HepG2 (cell line): ENCODE measurements around the gene CLDN5. TPM values are rescaled to one million over a fixed set of nuclear protein-coding genes. Genes with fewer than 3 reads are reported as not detected.
A peak's percentile ranks its signal among the peaks of the same experiment; 100 is the strongest.

ENCODE experiments used
- AHR ChIP-seq: IDR thresholded peaks from 2 replicates; pipeline ENCODE4 v1.6.1; 2018; ENCODE audit warnings: missing genetic modification reagents, missing compliant biosample characterization
- ATF7 ChIP-seq, 2 experiments: fragments of 450-650 bp in 1 of 2; sonication (generic) in 1 of 2; formaldehyde crosslinking in 1 of 2; IDR thresholded peaks; 2 replicates each; pipeline versions ENCODE4 v1.4.0 to v1.6.1; 2016 to 2020; ENCODE audit warnings: antibody characterized with exemption in 1 of 2, mild to moderate bottlenecking in 1 of 2, missing genetic modification reagents in 1 of 2
- CHCHD3 ChIP-seq: sonication (generic); formaldehyde crosslinking; IDR thresholded peaks from 2 replicates; pipeline ENCODE4 v1.8.0; 2022; ENCODE audit warnings: mild to moderate bottlenecking, missing genetic modification reagents, moderate library complexity
- FOSL1 ChIP-seq: sonication (generic); formaldehyde crosslinking; IDR thresholded peaks from 2 replicates; pipeline ENCODE4 v1.9.0; 2021; ENCODE audit warnings: missing genetic modification reagents, borderline replicate concordance
- HMGA1 ChIP-seq: sonication (generic); formaldehyde crosslinking; conservative IDR thresholded peaks from 2 replicates; pipeline ENCODE4 v1.4.0; 2020; ENCODE audit warnings: missing genetic modification reagents
- KDM1A ChIP-seq: IDR thresholded peaks from 2 replicates; pipeline ENCODE4 v1.6.1; 2016; ENCODE audit warnings: missing compliant biosample characterization
- MYC ChIP-seq: sonication (generic); formaldehyde crosslinking; IDR thresholded peaks from 2 replicates; pipeline ENCODE4 v1.9.0; 2021; ENCODE audit warnings: missing genetic modification reagents, borderline replicate concordance
- NR2C2 ChIP-seq: sonication (generic); formaldehyde crosslinking; IDR thresholded peaks from 2 replicates; pipeline ENCODE4 v1.4.0; 2020; ENCODE audit warnings: missing genetic modification reagents, mild to moderate bottlenecking, moderate library complexity, borderline replicate concordance
- TP53 ChIP-seq: sonication (generic); formaldehyde crosslinking; conservative IDR thresholded peaks from 2 replicates; pipeline ENCODE4 v1.4.0; 2020; ENCODE audit warnings: missing genetic modification reagents
- XBP1 ChIP-seq: sonication (generic); formaldehyde crosslinking; IDR thresholded peaks from 2 replicates; pipeline ENCODE4 v1.5.0; 2020; ENCODE audit warnings: missing genetic modification reagents
- ZBTB7B ChIP-seq: sonication (generic); formaldehyde crosslinking; IDR thresholded peaks from 2 replicates; pipeline ENCODE4 v1.4.0; 2020; ENCODE audit warnings: missing genetic modification reagents
- ZFP82 ChIP-seq: sonication (generic); formaldehyde crosslinking; IDR thresholded peaks from 2 replicates; pipeline ENCODE4 v1.5.1; 2020; ENCODE audit warnings: mild to moderate bottlenecking, missing genetic modification reagents, borderline replicate concordance
- ZMYM4 ChIP-seq: sonication (generic); formaldehyde crosslinking; IDR thresholded peaks from 2 replicates; pipeline ENCODE4 v1.8.1; 2023; ENCODE audit warnings: mild to moderate bottlenecking, missing genetic modification reagents
- ZNF274 ChIP-seq: sonication (generic); formaldehyde crosslinking; IDR thresholded peaks from 2 replicates; pipeline ENCODE4 v1.5.1; 2020; ENCODE audit warnings: mild to moderate bottlenecking, missing genetic modification reagents
- ZNF333 ChIP-seq: sonication (generic); formaldehyde crosslinking; IDR thresholded peaks from 2 replicates; pipeline ENCODE4 v1.4.0; 2020; ENCODE audit warnings: mild to moderate bottlenecking, missing genetic modification reagents, borderline replicate concordance
- ZNF362 ChIP-seq: sonication (generic); formaldehyde crosslinking; IDR thresholded peaks from 2 replicates; pipeline ENCODE4 v1.4.0; 2020; ENCODE audit warnings: missing genetic modification reagents, mild to moderate bottlenecking, borderline replicate concordance
- ZNF550 ChIP-seq: sonication (generic); formaldehyde crosslinking; IDR thresholded peaks from 2 replicates; pipeline ENCODE4 v1.4.0; 2020; ENCODE audit warnings: mild to moderate bottlenecking, missing genetic modification reagents, borderline replicate concordance
- ZNF746 ChIP-seq: sonication (generic); formaldehyde crosslinking; IDR thresholded peaks from 2 replicates; pipeline ENCODE4 v1.8.0; 2022; ENCODE audit warnings: mild to moderate bottlenecking, missing genetic modification reagents
- ZNF770 ChIP-seq: sonication (generic); formaldehyde crosslinking; IDR thresholded peaks from 2 replicates; pipeline ENCODE4 v1.5.0; 2020; ENCODE audit warnings: mild to moderate bottlenecking, missing genetic modification reagents
- polyA plus RNA-seq, 8 experiments: library from polyadenylated mRNA; depleted of rRNA in 3 of 8; stranded (reverse) in 7 of 8; unstranded in 1 of 8; fragments of >200 nt; fragmentation: Illumina TruSeq in 4 of 8; extraction: Trizol in 4 of 8; gene quantifications; 2 replicates each; pipeline versions ENCODE4 v1.2.1 to v1.2.3, GENCODE V29; 2011 to 2016; ENCODE audit warnings: low read depth in 4 of 8, missing spikeins in 1 of 8, mixed read lengths in 1 of 8; ENCODE audit not compliant: insufficient read depth in 1 of 8
- total RNA-seq, 5 experiments: library from RNA; depleted of rRNA; stranded (reverse); fragments of >200 nt; fragmentation: Illumina TruSeq; extraction: Trizol; gene quantifications; 2 replicates each; pipeline ENCODE4 v1.2.3, GENCODE V29; 2016; ENCODE audit warnings: low read depth in 1 of 5
- TF ChIP-seq, protein P1 (sequence below): sonication (generic); formaldehyde crosslinking; IDR thresholded peaks from 2 replicates; pipeline ENCODE4 v1.8.1; 2023; ENCODE audit warnings: mild to moderate bottlenecking, missing genetic modification reagents
- TF ChIP-seq, protein P2 (sequence below): sonication (generic); formaldehyde crosslinking; IDR thresholded peaks from 2 replicates; pipeline ENCODE4 v1.4.0; 2020; ENCODE audit warnings: missing genetic modification reagents, borderline replicate concordance
- TF ChIP-seq, protein P3 (sequence below): sonication (generic); formaldehyde crosslinking; IDR thresholded peaks from 2 replicates; pipeline ENCODE4 v1.8.1; 2023; ENCODE audit warnings: mild to moderate bottlenecking, missing genetic modification reagents

The CLDN5 gene
- total and polyA plus RNA-seq, 2 of the 13 experiments (the other 11 are each of a cell fraction or from before 2014, with no cell fraction given), result not detected

DNA sequence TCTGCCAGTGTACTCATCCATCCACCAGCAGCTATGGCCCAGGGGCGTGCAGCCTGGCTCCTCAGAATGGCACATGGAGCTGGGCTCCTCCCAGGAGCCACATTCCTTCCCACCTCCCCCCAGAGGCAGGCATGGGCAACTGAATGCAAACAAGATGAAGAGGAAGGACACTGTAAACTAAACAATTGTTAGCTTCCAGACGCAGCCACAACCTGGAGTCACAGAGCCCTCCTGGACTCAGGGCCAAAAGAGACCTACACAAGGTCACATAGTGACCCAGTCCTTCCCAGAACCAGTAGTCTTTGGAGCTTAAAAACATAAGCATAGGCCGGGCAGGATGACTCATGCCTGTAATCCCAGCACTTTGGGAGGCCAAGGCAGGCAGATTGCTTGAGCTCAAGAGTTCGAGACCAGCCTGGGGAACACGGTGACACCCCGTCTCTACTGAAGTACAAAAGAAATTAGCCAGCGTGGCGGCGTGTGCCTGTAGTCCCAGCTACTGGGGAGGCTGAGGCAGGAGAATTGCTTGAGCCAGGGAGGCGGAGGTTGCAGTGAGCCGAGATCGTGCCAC lies 30.7 kb upstream of the CLDN5 start (continued):
- no peak for TF ChIP-seq ZNF746 (CRISPR knock-in tag)
- no peak for TF ChIP-seq ZNF362 (CRISPR knock-in tag)
- TF ChIP-seq KDM1A (CRISPR knock-in tag), result no peak
- TF ChIP-seq ZBTB7B (CRISPR knock-in tag), result no peak
- TF ChIP-seq, protein P1, sequence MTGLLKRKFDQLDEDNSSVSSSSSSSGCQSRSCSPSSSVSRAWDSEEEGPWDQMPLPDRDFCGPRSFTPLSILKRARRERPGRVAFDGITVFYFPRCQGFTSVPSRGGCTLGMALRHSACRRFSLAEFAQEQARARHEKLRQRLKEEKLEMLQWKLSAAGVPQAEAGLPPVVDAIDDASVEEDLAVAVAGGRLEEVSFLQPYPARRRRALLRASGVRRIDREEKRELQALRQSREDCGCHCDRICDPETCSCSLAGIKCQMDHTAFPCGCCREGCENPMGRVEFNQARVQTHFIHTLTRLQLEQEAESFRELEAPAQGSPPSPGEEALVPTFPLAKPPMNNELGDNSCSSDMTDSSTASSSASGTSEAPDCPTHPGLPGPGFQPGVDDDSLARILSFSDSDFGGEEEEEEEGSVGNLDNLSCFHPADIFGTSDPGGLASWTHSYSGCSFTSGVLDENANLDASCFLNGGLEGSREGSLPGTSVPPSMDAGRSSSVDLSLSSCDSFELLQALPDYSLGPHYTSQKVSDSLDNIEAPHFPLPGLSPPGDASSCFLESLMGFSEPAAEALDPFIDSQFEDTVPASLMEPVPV (CRISPR knock-in tag), result no peak
- TF ChIP-seq NR2C2 (CRISPR knock-in tag), result peak; percentile 20; the same call in 1 of the 2 replicates
- no peak for TF ChIP-seq CHCHD3 (CRISPR knock-in tag)
- TF ChIP-seq ZFP82 (CRISPR knock-in tag), result no peak
- TF ChIP-seq, protein P2, sequence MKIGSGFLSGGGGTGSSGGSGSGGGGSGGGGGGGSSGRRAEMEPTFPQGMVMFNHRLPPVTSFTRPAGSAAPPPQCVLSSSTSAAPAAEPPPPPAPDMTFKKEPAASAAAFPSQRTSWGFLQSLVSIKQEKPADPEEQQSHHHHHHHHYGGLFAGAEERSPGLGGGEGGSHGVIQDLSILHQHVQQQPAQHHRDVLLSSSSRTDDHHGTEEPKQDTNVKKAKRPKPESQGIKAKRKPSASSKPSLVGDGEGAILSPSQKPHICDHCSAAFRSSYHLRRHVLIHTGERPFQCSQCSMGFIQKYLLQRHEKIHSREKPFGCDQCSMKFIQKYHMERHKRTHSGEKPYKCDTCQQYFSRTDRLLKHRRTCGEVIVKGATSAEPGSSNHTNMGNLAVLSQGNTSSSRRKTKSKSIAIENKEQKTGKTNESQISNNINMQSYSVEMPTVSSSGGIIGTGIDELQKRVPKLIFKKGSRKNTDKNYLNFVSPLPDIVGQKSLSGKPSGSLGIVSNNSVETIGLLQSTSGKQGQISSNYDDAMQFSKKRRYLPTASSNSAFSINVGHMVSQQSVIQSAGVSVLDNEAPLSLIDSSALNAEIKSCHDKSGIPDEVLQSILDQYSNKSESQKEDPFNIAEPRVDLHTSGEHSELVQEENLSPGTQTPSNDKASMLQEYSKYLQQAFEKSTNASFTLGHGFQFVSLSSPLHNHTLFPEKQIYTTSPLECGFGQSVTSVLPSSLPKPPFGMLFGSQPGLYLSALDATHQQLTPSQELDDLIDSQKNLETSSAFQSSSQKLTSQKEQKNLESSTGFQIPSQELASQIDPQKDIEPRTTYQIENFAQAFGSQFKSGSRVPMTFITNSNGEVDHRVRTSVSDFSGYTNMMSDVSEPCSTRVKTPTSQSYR (CRISPR knock-in tag), result peak; percentile 38; the same call in 1 of the 2 replicates
- no peak for TF ChIP-seq ZNF333 (CRISPR knock-in tag)
- no peak for TF ChIP-seq ATF7 (IDR thresholded peaks at IDR 0.05)
- no peak for TF ChIP-seq ATF7 (CRISPR knock-in tag; IDR thresholded peaks at IDR 0.05)
- no peak for TF ChIP-seq XBP1 (CRISPR knock-in tag)
- TF ChIP-seq, protein P3, sequence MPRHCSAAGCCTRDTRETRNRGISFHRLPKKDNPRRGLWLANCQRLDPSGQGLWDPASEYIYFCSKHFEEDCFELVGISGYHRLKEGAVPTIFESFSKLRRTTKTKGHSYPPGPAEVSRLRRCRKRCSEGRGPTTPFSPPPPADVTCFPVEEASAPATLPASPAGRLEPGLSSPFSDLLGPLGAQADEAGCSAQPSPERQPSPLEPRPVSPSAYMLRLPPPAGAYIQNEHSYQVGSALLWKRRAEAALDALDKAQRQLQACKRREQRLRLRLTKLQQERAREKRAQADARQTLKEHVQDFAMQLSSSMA (CRISPR knock-in tag), result no peak
- TF ChIP-seq HMGA1 (CRISPR knock-in tag), result no peak
- TF ChIP-seq TP53 (CRISPR knock-in tag), result no peak
- no peak for TF ChIP-seq ZMYM4 (CRISPR knock-in tag)
- peak; percentile 56; the same call in 1 of the 2 replicates for TF ChIP-seq MYC (CRISPR knock-in tag)
- no peak for TF ChIP-seq ZNF274 (CRISPR knock-in tag)
- no peak for TF ChIP-seq AHR (CRISPR knock-in tag)
- no peak for TF ChIP-seq ZNF770
- peak; percentile 77; the same call in 1 of the 2 replicates for TF ChIP-seq FOSL1 (CRISPR knock-in tag)
- TF ChIP-seq ZNF550 (CRISPR knock-in tag), result no peak
